ENCODE results near the gene CHPF. TPM values are rescaled to one million over a fixed set of nuclear protein-coding genes. Genes with fewer than 3 reads are reported as not detected.
A peak's percentile ranks its signal among the peaks of the same experiment; 100 is the strongest.

CHPF gene
- total RNA-seq, 1 donor from 2014 or later = 23.2 TPM

DNA sequence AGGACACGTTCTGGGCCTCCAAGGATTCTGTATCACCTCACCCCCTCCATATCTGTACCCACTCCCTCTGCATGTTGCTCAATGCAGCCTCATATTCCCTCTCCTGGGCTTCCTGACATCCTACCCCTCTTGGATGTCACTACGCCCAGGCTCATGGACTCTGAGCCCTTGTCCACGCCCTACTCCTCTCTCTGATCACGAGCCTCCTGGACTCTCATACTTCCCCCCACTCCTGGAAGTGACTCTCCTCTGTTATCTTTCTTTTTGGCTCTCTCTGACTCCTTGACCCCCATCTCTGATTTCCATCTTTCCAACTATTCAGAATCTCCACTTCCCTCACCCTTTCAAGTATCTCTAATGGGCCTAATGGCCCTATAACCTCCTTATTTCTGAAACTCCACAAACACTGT, 2.3 kb upstream of the CHPF start:
- Histone ChIP-seq H3K27ac (no peak overlapping the region), H3K9me3 (no peaks in the 10 kb centered on the region), H3K4me3 (no peak overlapping the region), H3K27me3 (ENCODE audit: low read depth) (peaks cover 8% of the 10 kb centered on the region), H3K4me1 (peaks cover 30% of the 10 kb centered on the region), H3K36me3 (peaks cover 8% of the 10 kb centered on the region)
- DNase-seq (no peak), ATAC-seq (no peak)
- intact Hi-C loops (cut with DNase I) = loop anchor here (5.0 kb wide), 1 partner anchor 96 kb away; no protein-coding TSS in a partner anchor
- TF ChIP-seq, protein P1, sequence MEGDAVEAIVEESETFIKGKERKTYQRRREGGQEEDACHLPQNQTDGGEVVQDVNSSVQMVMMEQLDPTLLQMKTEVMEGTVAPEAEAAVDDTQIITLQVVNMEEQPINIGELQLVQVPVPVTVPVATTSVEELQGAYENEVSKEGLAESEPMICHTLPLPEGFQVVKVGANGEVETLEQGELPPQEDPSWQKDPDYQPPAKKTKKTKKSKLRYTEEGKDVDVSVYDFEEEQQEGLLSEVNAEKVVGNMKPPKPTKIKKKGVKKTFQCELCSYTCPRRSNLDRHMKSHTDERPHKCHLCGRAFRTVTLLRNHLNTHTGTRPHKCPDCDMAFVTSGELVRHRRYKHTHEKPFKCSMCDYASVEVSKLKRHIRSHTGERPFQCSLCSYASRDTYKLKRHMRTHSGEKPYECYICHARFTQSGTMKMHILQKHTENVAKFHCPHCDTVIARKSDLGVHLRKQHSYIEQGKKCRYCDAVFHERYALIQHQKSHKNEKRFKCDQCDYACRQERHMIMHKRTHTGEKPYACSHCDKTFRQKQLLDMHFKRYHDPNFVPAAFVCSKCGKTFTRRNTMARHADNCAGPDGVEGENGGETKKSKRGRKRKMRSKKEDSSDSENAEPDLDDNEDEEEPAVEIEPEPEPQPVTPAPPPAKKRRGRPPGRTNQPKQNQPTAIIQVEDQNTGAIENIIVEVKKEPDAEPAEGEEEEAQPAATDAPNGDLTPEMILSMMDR (IDR thresholded peaks at IDR 0.05) = no peak

DNA sequence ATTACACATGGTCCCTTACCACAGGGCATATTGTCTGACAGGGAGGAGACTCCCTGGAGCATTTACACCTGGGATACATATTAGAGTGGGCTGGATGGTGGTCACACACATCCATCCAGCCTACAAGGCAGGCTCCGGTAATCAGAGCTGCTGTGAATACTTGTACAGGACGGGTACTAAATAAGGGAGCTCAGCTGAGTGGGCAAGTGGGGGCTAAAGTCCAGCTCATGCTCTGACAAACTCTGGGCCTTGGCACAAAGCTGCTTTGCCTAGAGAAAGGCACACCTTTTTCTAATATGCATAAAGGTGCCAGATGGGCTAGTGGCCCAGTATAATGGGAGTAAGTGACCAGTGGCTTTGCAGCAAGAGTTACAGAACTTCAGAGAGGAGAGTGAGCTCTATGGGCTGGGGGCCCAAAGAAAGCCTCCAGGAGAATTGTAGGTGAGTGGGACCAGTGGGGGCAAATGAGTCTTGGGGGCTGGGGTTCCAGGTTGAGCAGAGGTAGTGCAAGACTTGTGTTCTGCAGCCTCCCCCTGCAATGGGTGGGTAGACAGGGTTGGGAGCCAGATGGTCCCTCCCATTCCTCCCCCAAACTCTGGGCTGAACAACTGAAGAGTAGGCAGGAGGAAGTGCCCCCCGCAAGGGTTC, 1.8 kb upstream of the CHPF start:
- TF ChIP-seq, protein P1 (IDR thresholded peaks at IDR 0.05) = no peak
- Histone ChIP-seq H3K27me3 (ENCODE audit: low read depth) (peaks cover 3% of the 10 kb centered on the region), H3K9me3 (no peaks in the 10 kb centered on the region), H3K4me3 (no peak overlapping the region), H3K36me3 (peaks cover 13% of the 10 kb centered on the region), H3K4me1 (peaks cover 30% of the 10 kb centered on the region), H3K27ac (no peak overlapping the region)
- DNase-seq (no peak), ATAC-seq (no peak)
- intact Hi-C loops (cut with DNase I) = loop anchor here (5.0 kb wide), 1 partner anchor 97 kb away; no protein-coding TSS in a partner anchor

DNA sequence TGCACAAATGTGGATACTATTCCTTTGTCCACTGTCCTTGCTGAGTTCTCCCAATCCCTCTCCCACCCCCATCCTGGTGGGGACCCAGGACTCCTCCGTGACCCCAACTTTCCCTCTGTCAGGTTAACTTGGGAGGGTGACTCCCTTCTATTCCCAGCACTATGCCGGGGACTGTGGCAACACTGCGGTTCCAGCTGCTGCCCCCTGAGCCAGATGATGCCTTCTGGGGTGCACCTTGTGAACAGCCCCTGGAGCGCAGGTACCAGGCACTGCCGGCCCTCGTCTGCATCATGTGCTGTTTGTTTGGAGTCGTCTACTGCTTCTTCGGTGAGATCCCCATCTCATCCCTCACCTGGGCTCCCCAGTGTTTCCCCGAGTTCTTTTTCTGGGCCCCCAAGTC, 958 bp upstream of the CHPF start:
- peak overlapping the region; percentile 86 for H3K4me3 ChIP-seq

DNA sequence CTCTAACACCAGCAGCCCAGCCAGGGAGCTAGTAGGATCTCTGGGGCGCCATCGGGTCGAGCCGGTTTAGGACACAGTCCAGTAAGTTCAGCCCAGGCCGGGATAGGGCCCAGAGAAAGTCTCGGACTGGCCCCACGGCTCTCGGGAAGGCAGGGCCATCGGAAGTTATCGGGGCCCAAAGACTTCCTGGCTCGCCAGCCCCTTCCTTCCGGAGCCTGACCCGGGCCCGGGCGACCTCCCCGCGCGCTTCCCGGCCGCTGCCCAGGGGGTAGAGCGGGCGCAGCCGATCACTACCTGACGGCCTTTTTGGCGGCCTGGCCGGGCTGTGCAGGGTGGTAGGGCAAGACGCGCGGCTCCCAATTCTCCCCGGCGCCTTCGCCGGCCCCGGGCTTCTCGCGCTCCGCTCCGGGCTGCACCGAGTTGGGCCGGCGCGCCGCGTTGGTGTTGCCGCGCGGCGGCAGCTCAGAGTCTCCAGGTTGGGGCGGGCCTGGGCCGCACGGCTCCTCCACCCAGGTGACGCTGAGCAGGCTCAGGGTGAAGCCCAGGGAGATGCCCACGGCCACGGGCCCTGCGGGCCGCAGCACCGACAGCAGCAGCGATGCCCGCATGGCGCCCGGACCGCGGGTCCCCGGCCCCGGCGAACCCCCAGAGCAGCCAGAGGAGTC, 546 bp downstream of the CHPF start:
- Histone ChIP-seq H3K9me3 (no peaks in the 10 kb centered on the region), H3K27me3 (ENCODE audit: low read depth) (peaks cover 8% of the 10 kb centered on the region), H3K36me3 (peaks cover 32% of the 10 kb centered on the region), H3K4me3 (peak overlapping the region; percentile 86), H3K4me1 (peaks cover 30% of the 10 kb centered on the region), H3K27ac (peak overlapping the region; percentile 88)
- DNase-seq (no peak), ATAC-seq (peak; percentile 51 to 61)
- intact Hi-C loops (cut with DNase I) = no loop called here
- TF ChIP-seq, protein P1 (IDR thresholded peaks at IDR 0.05) = peak; percentile 5

More for the DNA sequence above, 958 bp upstream of the CHPF start:
- TF ChIP-seq, protein P1 (IDR thresholded peaks at IDR 0.05) = no peak
- intact Hi-C loops (cut with DNase I) = no loop called here
- Histone ChIP-seq H3K4me1 (peaks cover 30% of the 10 kb centered on the region), H3K9me3 (no peaks in the 10 kb centered on the region), H3K27ac (no peak overlapping the region), H3K27me3 (ENCODE audit: low read depth) (peaks cover 3% of the 10 kb centered on the region), H3K36me3 (peaks cover 22% of the 10 kb centered on the region)
- ATAC-seq (no peak), DNase-seq (no peak)

DNA sequence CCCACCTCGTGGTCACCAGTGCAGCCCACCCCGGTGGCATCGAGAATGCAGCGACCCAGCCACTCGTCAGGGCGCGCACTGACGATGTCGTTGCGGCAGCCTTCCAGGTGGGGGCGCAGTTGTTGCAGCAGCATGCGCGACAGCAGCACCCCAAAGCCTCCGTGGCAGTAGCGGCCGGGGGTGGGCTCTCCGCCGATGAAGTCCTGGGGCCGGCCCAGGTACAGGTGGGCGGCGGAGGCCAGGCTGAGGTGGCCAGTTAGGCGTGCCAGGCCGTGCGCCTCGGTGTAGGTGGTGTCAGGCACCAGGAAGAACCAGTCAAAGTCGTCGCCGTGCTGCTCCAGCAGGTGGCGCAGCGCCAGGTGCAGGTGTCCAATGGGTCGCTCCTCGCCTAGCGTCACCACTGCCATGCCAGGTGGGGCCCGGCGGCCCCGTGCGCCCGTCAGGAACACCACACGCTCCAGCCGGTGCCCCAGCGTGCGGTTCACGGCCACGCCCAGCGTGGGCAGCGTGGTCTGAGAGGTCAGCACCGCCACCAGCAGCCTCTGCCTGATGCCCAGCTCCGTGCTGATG, 1.9 kb downstream of the CHPF start:
- Histone ChIP-seq H3K27ac (no peak overlapping the region), H3K9me3 (no peaks in the 10 kb centered on the region), H3K4me3 (peak overlapping the region; percentile 86), H3K27me3 (ENCODE audit: low read depth) (peaks cover 8% of the 10 kb centered on the region), H3K36me3 (peaks cover 32% of the 10 kb centered on the region), H3K4me1 (peaks cover 30% of the 10 kb centered on the region)
- DNase-seq (peak; percentile 91), ATAC-seq (peak; percentile 61 to 66)
- intact Hi-C loops (cut with DNase I) = no loop called here
- TF ChIP-seq, protein P1 (IDR thresholded peaks at IDR 0.05) = peak; percentile 90

Measured in lower lobe of right lung (tissue), 2 donors.